Measurements from ENCODE around the gene PROKR1. TPM values are rescaled to one million over a fixed set of nuclear protein-coding genes. Genes with fewer than 3 reads are reported as not detected.
"Not testable (repeated sequence)": the region's sequence is repeated elsewhere in the genome, so short reads cannot be mapped to it uniquely, and the experiment has no call there.

PROKR1 gene
- total RNA-seq, 2 donors from 2014 or later, result 2.9 to 4.4 TPM

DNA sequence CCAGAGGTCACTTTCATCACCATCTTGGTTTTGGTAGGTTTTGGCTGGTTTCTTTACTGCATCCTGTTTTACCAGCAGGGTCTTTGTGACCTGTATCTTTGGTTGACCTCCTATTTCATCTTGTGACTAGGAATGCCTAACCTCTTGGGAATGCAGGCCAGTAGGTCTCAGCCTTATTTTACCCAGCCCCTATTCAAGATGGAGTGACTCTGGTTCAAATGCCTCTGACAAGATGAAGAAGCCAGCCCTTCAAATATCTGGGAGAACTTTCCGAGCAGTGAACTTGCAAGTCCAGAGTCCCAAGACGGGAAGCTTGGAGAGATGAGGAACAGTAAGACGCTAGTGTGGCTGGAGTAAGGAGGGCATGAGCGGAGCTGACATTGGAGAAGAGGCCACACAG, 28.6 kb downstream of the PROKR1 start:
- H3K4me1 Mint-ChIP-seq, result peaks cover 17% of the 10 kb centered on the region
- Histone ChIP-seq H3K4me3 (ENCODE audit: low read length) (no peak overlapping the region), H3K9ac (ENCODE audit: extremely low read depth, low read length, poor library complexity, severe bottlenecking) (no peak overlapping the region), H3K36me3 (ENCODE audit: control insufficient read depth, insufficient read depth, low read length) (no peaks in the 10 kb centered on the region), H3K4me1 (ENCODE audit: control insufficient read depth, insufficient read depth, low read length) (peaks cover 7% of the 10 kb centered on the region), H3K27me3 (ENCODE audit: control insufficient read depth, insufficient read depth, low read length, poor library complexity, severe bottlenecking) (no peaks in the 10 kb centered on the region), H3K27ac (ENCODE audit: low read depth, low read length) (no peak overlapping the region), H3K9me3 (ENCODE audit: control insufficient read depth, low read length) (peaks cover 15% of the 10 kb centered on the region)
- WGBS, 2 experiments (ENCODE audit: insufficient coverage in 1 of 2, insufficient read length in 1 of 2), result 90 to 97% methylated on average over 4 of the region's 4 CpGs
- peaks cover 11% of the 10 kb centered on the region for H3K36me3 Mint-ChIP-seq (ENCODE audit: low read depth)
- H3K27ac Mint-ChIP-seq, result no peak overlapping the region
- no peaks in the 10 kb centered on the region for H3K27me3 Mint-ChIP-seq (ENCODE audit: insufficient read depth)
- no peak overlapping the region for H3K4me3 Mint-ChIP-seq
- H3K9me3 Mint-ChIP-seq, result peaks cover 31% of the 10 kb centered on the region
- no peak for DNase-seq
- no peak for TF ChIP-seq CTCF (conservative IDR thresholded peaks at IDR 0.05)

GRCh38 chr2:68673631-68674030, 30.3 kb downstream of the PROKR1 start:
- Histone ChIP-seq H3K27me3 (ENCODE audit: control insufficient read depth, insufficient read depth, low read length, poor library complexity, severe bottlenecking) (no peaks in the 10 kb centered on the region), H3K9ac (ENCODE audit: extremely low read depth, low read length, poor library complexity, severe bottlenecking) (no peak overlapping the region), H3K9me3 (ENCODE audit: control insufficient read depth, low read length) (peaks cover 15% of the 10 kb centered on the region), H3K4me3 (ENCODE audit: low read length) (no peak overlapping the region), H3K27ac (ENCODE audit: low read depth, low read length) (no peak overlapping the region), H3K4me1 (ENCODE audit: control insufficient read depth, insufficient read depth, low read length) (peaks cover 7% of the 10 kb centered on the region), H3K36me3 (ENCODE audit: control insufficient read depth, insufficient read depth, low read length) (no peaks in the 10 kb centered on the region)
- 88 to 94% methylated on average over 2 to 3 of the region's 3 CpGs for WGBS, 2 experiments (ENCODE audit: insufficient coverage in 1 of 2, insufficient read length in 1 of 2)
- Mint-ChIP-seq H3K4me3 (no peak overlapping the region), H3K27me3 (ENCODE audit: insufficient read depth) (no peaks in the 10 kb centered on the region), H3K27ac (no peak overlapping the region), H3K4me1 (peaks cover 17% of the 10 kb centered on the region), H3K36me3 (ENCODE audit: low read depth) (peaks cover 11% of the 10 kb centered on the region), H3K9me3 (peaks cover 30% of the 10 kb centered on the region)
- no peak for TF ChIP-seq CTCF (conservative IDR thresholded peaks at IDR 0.05)
- DNase-seq, result no peak

GRCh38 chr2:68675470-68675869, 32.1 kb downstream of the PROKR1 start:
- Mint-ChIP-seq H3K4me1 (peaks cover 10% of the 10 kb centered on the region), H3K27me3 (ENCODE audit: insufficient read depth) (no peaks in the 10 kb centered on the region), H3K9me3 (peaks cover 40% of the 10 kb centered on the region), H3K36me3 (ENCODE audit: low read depth) (peaks cover 15% of the 10 kb centered on the region), H3K27ac (no peak overlapping the region), H3K4me3 (no peak overlapping the region)
- Histone ChIP-seq H3K9me3 (ENCODE audit: control insufficient read depth, low read length) (peaks cover 22% of the 10 kb centered on the region), H3K4me3 (ENCODE audit: low read length) (no peak overlapping the region), H3K27me3 (ENCODE audit: control insufficient read depth, insufficient read depth, low read length, poor library complexity, severe bottlenecking) (no peaks in the 10 kb centered on the region), H3K4me1 (ENCODE audit: control insufficient read depth, insufficient read depth, low read length) (peaks cover 7% of the 10 kb centered on the region), H3K27ac (ENCODE audit: low read depth, low read length) (no peak overlapping the region), H3K9ac (ENCODE audit: extremely low read depth, low read length, poor library complexity, severe bottlenecking) (no peak overlapping the region), H3K36me3 (ENCODE audit: control insufficient read depth, insufficient read depth, low read length) (no peaks in the 10 kb centered on the region)
- TF ChIP-seq CTCF (conservative IDR thresholded peaks at IDR 0.05), result no peak
- DNase-seq, result no peak

- not testable (repeated sequence) for H3K4me3 Mint-ChIP-seq; H3K4me3 ChIP-seq (ENCODE audit: low read length); H3K9ac ChIP-seq (ENCODE audit: extremely low read depth, low read length, poor library complexity, severe bottlenecking); H3K4me1 ChIP-seq (ENCODE audit: control insufficient read depth, insufficient read depth, low read length); DNase-seq; H3K27me3 Mint-ChIP-seq (ENCODE audit: insufficient read depth); H3K27ac ChIP-seq (ENCODE audit: low read depth, low read length); H3K36me3 ChIP-seq (ENCODE audit: control insufficient read depth, insufficient read depth, low read length); H3K27ac Mint-ChIP-seq; H3K4me1 Mint-ChIP-seq; H3K27me3 ChIP-seq (ENCODE audit: control insufficient read depth, insufficient read depth, low read length, poor library complexity, severe bottlenecking)
- peaks cover 35% of the 10 kb centered on the region for H3K9me3 ChIP-seq (ENCODE audit: control insufficient read depth, low read length)
- Mint-ChIP-seq H3K36me3 (ENCODE audit: low read depth) (peaks cover 30% of the 10 kb centered on the region), H3K9me3 (peaks cover 50% of the 10 kb centered on the region)
- 80 to 90% methylated on average over 1 to 2 of the region's 3 CpGs for WGBS, 2 experiments (ENCODE audit: insufficient coverage in 1 of 2, insufficient read length in 1 of 2)
Observed at GRCh38 chr2:68677837-68678236, 34.5 kb downstream of the PROKR1 start.

DNA sequence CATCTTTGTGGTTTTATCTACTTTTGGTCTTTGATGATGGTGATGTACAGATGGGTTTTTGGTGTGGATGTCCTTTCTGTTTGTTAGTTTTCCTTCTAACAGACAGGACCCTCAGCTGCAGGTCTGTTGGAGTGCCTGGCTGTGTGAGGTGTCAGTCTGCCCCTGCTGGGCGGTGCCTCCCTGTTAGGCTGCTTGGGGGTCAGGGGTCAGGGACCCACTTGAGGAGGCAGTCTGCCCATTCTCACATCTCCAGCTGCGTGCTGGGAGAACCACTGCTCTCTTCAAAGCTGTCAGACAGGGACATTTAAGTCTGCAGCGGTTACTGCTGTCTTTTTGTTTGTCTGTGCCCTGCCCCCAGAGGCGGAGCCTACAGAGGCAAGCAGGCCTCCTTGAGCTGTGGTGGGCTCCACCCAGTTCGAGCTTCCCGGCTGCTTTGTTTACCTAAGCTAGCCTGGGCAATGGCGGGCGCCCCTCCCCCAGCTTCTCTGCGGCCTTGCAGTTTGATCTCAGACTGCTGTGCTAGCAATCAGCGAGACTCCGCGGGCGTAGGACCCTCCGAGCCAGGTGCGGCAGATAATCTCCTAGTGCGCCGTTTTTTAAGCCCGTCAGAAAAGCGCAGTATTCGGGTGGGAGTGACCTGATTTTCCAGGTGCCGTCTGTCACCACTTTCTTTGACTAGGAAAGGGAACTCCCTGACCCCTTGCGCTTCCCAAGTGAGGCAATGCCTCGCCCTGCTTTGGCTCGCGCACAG, 36.0 kb downstream of the PROKR1 start:
- H3K4me1 ChIP-seq (ENCODE audit: control insufficient read depth, insufficient read depth, low read length); H3K4me1 Mint-ChIP-seq; H3K27me3 ChIP-seq (ENCODE audit: control insufficient read depth, insufficient read depth, low read length, poor library complexity, severe bottlenecking); H3K9ac ChIP-seq (ENCODE audit: extremely low read depth, low read length, poor library complexity, severe bottlenecking); H3K27me3 Mint-ChIP-seq (ENCODE audit: insufficient read depth); H3K36me3 ChIP-seq (ENCODE audit: control insufficient read depth, insufficient read depth, low read length); H3K4me3 ChIP-seq (ENCODE audit: low read length); H3K27ac ChIP-seq (ENCODE audit: low read depth, low read length): not testable (repeated sequence)
- Mint-ChIP-seq H3K36me3 (ENCODE audit: low read depth) (peaks cover 30% of the 10 kb centered on the region), H3K9me3 (peaks cover 43% of the 10 kb centered on the region), H3K27ac (peak overlapping the region; percentile 94), H3K4me3 (peak overlapping the region; percentile 68)
- peak; percentile 83 for DNase-seq
- 56 to 80% methylated on average over 3 to 24 of the region's 25 CpGs for WGBS, 2 experiments (ENCODE audit: insufficient coverage in 1 of 2, insufficient read length in 1 of 2)
- peaks cover 34% of the 10 kb centered on the region for H3K9me3 ChIP-seq (ENCODE audit: control insufficient read depth, low read length)
